CMK (cell line): ENCODE results near the gene BCAS1.

Experiments used
- DNase-seq: peaks from one replicate; pipeline ENCODE4 v3.0.0-alpha.2; 2010; ENCODE audit warnings: low read depth

BCAS1 gene

DNA sequence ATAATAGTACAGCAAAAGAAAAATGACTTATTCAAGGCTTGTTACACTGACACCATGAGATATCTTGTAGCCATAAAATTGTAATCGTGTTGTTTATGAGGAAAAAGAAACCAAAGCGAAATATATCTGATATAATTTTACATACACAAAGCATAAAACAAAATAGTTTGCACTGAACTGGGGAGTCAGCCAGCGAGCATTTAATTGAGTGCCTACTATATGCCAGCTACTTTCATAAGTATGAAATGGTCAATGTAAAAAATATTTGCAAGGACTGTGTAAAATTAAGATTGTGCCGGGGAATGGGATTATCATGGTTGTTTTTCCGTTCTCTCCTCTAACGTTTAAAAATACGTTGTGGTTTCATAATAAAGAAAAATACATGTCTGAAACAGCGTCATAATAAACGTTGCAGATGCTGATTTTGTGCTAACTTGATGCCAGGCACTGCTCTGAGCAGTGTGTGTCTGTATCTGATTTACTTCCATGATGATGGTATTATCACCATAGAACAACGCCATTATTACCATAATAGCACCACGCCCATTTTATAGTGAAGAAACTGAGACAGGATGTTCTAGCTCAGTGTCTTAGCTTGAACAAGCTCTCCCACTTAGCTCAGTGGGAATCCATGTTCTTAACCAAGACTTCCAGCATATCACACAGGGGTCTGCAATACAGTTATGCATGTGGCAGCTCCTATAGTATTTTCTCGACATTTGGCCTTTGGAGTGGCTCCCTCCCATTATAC is 144.6 kb downstream of the BCAS1 start:
- no peak for DNase-seq

DNA sequence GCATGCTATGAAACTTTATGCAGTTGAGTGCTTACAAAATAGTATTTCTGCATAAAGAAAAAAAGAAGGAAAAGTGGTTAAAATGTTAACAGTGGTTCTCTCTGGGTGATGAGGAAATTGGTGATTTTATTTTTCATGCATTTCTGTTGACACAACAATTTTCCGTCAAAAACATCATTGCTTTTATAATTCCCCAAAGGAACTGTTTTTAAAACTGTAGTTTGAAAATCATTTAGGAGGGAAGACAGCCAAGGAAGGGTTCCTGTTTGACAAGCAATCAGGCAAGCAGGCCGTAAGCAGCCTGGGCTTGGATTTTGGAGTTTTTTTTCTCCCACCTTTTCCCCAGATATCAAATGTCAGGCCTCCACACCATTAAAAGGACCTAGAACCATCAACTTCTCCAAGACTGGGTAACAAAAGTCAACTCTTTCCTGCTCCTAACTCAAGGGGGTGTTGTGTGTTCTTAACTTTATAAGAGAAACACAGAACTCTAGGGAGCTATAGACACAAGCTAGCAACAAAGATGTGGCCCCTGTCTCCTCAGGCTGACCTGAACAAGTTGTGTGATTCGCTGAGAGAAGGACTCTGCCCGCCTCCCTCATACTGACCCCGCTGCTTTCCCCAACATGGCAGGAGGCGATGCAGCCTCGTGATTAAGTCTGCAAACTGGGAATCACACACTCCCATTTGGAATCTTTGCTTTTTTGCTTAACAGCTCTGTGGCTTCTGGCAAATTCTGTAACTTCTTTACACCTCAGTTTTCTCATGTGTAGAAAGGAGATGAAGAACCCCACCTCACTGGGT is 146.6 kb downstream of the BCAS1 start:
- DNase-seq: no peak

DNA sequence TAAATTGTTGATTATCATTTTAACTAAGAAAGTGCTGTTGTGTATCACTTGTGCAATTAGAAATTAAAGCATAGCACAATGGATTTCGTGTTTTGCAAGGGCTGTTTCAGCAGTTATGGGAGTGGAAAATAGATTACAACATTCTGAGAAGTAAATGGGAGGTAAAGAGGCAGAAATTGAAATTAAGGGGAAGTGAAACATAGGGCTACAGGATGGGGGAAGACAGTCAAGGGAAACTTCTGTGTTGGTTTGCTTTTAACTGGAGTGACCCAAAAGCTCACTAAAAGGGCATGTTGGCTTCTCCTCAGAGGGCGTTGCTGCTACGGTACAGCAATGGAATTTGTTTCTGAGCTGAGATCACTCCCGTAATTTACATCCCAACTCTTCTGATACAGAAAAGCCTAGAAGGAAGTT is 147.5 kb downstream of the BCAS1 start:
- DNase-seq: no peak

DNA sequence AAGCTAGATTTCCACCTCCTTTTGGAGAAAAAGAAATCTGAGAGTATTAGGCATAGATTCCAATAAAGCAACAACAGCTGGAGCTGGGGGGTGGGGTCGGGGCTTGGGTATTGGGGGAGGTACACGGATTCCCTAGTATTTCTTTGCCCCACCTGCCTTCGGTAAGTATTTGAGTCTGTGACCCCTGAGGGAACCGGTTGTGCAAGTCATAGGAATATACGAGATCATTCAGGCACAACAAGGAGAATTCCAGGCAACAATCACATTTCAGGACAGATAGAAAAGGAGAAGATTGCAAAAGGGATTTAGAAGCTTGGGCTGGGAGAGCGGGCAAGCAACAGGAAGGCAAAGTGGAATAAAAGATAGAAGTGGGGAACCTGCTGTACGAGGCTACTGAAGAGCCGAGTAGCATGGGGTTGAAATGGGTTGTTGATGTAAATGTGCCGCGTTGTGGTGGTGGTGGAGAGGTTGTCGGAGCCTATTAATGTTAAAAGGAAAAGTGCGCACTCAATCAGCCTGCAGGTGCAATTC is 148.9 kb downstream of the BCAS1 start:
- no peak for DNase-seq

DNA sequence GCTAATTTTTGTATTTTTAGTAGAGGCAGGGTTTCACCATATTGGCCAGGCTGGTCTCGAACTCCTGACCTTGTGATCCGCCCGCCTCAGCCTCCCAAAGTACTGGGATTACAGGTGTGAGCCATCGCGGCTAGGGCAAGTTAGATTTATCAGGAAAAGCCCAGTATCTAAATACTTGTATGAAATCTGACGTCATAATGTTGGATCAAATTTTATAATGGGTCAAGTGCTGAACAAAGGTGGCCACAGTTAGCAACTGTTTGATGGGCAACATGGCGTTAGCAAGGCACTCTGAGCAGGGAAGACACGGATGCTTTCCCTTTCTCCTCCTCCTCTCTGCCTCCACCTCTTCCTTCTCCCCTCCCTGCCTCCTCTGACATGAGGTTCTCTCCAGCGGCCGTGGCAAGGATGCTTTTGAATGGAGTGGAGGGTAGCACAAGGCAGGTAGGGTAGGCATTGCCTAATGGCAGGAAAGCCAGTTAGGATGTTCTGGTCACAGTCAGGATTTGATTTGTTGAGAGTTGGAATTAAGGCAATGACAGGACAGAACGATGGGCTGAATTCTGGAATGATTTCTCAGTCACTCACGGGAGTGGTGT is 149.6 kb downstream of the BCAS1 start:
- no peak for DNase-seq

DNA sequence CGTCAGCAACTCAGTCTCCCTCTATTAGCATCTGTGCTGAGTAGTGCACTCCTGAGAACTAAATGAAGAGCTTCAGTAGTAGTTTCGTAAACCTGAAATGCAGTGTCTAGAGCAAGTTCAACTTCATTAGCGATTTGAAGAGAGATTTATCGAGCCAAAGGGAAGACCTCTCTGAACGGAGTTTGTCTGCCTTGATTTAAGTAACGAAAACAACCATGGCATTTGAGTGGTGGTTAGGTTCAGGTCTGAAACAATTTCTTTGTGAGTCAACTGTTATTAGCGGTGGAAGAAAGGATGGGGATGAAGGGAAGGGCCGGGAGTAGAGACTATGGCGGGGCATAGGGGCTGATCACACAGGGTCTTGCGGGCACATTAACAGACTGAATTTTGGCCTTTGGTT is 150.5 kb downstream of the BCAS1 start:
- no peak for DNase-seq

DNA sequence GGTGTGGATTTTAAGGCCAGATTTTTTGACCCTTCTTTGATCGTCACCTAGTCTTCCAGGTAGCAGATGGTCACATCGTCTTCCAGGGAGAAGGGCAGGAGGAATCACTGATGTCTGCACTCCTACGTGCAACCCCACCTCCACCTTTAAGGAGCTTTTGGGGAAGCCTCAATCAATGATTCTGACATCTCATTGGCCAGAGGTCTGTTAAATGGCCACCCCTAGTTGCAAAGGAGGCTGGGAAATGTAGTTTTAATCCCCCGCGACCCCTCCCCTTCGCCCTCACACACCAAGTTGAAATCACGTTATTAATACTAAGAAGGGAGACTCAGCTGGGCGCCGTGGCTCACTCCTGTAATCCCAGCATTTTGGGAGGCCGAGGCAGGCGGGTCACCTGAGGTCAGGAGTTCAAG is 151.4 kb downstream of the BCAS1 start:
- no peak for DNase-seq

DNA sequence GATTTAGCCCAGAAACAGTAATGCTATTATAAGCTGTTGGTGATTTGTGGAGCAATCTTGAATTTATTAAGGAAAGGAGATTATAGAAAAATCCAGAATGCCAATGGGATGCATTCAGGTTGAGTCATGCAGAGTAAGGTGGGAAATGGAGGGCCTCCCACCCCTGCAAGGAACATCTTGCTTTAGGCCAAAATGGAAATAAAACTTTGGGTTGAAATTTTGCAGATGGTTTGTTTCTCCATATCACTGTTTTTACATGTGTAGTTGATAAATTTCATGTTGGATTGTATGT is 152.4 kb downstream of the BCAS1 start:
- DNase-seq: no peak

DNA sequence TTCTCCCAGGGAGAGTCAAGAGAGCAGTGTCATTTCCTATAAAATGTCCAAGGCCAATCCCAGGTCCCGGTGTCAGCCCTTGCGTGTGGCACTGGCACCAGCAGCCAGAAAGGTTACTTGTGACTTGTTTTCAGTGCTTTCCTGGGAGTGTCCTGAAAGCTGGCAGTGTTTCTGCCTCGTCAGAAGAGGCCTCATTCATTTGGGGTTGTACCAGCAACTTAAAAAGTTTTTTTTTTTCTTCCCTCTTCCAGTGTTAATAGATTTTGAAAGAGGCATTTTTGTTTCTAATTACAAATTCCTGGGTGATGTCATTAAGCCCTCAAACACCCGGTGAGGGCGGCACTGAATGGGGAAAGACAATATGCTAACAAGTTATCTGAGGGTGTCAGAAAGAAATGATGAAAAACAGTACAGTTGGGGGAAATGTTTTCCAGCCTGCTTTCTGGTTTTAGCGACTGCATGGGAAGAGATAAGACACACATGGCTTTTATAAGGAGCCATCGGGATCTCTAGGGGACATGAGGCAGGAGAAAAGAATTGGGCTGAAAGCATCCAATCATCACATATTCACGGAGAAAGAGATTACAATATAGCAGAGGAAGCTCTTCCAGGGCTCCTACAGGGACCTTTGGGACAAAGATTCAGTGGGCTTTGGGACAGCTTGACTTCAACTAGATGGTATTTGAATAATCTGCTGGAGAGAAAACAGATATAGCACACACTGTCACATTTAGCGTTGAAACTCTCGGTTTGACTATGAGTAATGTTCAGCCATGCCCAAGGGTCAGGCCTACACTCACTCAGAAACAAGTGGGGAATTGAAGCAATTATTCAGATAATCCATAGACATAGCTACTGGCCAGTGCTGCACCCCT is 153.0 kb downstream of the BCAS1 start:
- DNase-seq: no peak

DNA sequence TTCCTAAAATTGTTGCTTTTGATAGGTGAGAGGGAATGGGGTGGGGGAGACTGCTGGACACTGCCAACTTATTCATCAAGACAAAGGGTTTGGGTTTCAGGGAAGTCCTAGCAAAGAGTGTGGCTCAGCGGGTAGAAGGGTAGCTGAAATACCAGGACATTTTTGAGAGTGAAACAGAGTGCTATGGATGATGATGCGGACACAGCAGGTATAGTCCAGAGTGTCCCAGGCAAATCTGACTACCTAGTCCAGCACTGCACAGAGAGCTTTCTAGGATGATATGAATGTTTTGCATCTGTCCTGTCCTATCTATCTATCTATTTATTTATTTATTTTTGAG is 154.3 kb downstream of the BCAS1 start:
- no peak for DNase-seq

DNA sequence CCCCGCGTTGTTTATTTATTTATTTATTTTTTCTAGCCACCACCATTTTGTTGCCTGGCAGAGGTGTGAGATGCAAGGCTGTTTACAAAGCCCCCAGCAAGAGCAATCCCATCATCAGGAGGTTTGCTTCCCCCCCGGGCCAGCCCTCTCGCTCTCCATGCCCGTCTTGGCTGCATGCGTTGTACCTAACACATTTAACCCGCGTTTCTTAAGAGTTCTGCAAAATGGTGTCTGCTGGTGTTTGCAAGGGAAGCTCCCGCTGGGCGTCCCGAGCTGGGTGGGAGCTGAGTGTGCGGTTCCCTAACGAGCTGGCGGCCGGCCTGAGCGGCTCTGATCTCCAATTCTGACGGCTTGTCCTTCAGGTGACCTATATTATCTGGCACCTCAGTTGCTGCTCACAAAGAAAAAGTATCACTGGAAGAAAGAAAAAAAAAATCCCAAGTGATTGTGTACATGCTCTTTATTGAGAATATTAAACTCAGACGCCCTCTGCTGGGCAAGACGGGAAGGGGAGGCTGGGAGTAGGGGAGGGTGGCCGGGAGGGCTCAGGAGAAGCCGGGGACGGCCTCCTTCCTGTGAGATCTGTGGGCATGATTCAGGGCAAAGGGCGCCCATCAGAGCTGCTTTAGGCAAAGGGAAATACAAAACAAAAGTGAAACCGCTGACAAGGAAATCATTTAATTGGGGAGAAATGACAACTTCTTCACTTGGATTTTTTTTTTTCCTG is 154.8 kb downstream of the BCAS1 start:
- peak; percentile 59 for DNase-seq

DNA sequence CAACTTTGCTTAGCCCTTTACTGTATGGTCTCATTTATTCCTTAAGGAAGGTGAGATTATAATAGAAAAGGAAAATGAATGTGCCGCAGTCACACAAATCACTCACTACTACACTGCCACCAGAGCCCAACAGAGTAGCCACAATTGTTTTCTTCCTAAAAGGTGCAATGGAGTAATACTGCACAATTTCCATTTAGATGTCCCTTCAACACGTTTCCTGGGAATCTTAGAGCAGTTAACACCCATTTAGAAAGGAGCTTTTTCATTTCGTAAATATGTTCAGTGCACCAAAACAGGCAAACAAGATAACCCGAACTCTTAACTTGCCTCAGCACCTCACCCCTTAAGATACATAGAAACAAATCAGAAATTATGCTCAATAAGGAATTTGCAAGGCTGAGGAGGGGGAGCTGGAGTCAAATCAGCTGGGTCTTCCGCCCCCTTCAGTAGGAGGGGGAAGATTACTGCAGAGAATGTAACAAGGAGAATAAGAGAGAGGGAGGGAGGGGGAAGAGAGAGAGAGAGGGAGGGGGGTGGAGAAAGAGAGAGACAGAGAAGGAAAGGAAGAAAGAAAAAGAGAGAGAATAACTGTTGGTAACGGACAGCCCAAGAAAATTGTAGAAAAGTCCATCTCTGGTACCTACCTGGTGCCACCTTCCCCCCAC is 155.5 kb downstream of the BCAS1 start:
- no peak for DNase-seq

DNA sequence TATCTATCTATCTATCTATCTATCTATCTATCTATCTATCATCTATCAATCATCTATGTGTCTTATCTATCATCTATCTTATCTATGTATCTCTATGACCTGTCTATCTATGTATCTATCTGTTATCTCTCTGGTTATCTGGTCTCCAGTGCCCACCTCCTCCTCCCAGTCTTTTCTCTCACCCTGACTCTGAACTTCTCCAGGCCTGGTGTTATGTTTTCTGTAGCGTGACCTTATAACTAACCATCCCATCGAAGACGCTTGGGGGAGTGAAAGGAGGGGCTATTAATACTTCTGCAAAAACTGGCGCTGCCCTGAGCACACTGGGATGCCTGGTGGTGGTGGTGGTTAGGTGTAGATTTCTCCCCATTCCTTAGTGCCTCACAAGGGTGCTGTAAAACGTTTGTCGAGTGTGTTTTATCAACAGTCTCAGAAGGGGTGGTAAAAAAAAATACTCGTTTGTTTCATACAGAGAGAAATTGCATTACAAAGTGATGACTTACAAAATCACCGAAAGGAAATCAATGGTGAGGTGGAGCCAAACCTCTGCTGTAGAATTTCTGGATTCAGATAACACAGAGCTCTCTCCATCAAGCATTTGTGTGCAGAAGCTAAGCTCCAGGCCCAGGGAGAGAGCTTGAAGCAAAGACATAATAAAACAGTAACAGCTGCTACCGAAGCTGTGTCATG is 156.2 kb downstream of the BCAS1 start:
- DNase-seq: no peak

DNA sequence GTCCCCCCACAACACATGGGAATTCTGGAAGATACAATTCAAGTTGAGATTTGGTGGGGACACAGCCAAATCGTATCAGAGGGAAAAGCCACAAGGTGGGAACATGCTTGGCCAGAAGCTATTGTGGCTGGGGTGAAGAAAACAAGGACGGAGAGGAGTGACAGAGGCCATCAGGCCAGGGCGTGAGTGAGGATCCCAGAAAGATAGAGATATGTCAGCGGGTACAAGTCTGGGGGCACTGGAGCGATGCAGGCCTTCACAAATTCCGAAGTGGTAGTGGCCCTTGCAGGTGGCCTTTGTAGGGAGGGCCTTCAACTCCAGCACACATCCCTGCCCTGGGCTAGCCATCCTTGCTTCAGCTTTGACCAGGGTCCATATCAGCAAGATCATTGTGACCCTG is 159.1 kb downstream of the BCAS1 start:
- no peak for DNase-seq

DNA sequence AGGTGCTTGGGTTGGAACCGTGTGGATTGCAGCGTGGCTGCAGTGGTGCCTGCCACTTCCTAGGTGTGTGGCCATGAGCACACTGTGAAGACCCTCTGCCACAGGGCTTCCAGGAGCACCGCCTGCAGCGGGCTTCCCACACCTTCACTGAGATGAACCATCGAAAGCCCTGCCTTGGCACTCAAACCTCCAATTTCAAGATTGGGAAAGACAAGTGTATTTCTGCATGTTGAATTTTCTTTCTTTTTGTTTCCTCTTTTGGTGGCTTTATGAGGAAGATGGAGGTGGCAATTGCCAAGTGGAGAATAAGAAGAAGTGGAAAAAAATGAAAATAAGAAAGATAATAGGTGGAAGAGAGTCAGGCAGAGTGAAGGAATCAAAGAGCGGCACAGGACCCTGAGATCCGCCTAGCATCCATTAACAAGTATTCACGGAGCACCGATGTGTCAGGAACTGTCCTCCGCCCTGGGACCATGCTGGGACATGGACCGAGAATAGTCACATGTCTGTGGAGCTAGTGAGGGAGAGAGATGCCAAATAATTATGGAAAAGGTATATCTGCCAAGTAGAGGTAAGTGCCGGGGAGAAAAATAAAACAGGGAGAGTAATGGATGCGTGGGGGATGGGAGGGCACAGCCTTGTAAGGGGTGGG is 159.9 kb downstream of the BCAS1 start:
- DNase-seq: no peak

DNA sequence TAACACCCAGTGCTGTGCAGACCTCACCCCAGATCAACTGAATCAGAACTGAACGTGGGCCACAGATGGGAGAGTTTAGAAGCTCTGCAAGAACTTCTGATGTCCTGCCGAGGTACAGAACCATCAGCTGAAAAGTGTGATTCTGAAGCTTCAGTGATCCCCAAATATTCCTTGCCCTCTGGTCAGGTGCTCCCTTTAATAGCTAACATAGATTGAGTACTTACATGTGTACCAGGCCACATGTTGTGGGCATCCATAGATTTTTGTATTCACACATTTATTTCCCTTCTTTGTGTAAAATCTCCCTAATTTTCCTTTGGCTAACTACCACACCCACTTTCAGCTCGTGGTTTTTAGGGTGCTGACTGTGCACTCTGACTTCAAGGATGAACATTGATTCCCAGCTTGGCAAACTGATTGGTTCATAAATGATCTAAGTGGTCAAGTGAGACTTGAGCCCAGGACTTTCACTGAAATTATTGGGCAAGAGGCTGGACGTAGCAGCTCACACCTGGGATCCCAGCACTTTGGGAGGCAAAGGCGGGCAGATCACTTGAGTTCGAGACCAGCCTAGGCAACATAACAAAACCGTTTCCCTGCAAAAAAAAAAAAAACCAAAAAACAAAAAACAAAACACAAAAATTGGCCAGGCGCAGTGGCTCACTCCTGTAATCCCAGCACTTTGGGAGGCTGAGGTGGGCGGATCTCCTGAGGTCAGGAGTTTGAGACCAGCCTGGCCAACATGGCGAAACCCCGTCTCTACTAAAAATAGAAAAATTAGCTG is 162.2 kb downstream of the BCAS1 start:
- no peak for DNase-seq

DNA sequence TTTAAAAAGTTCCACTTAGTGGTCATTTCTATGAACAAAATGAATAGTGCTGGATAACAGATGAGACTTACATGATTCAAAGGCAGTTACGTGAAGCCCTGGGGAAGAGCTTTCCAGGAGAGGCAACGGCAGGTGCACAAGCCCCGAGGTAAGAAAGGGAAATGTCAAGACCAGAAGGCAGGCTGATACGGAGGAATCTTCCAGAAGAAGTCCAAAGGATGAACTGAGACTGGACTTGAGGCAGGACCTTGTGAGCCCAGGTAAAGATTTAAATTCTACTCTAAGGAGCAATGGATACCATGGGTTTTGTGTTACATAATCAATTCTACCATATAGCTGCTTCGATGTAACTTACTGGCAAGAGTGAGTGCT is 164.6 kb downstream of the BCAS1 start:
- DNase-seq: no peak

DNA sequence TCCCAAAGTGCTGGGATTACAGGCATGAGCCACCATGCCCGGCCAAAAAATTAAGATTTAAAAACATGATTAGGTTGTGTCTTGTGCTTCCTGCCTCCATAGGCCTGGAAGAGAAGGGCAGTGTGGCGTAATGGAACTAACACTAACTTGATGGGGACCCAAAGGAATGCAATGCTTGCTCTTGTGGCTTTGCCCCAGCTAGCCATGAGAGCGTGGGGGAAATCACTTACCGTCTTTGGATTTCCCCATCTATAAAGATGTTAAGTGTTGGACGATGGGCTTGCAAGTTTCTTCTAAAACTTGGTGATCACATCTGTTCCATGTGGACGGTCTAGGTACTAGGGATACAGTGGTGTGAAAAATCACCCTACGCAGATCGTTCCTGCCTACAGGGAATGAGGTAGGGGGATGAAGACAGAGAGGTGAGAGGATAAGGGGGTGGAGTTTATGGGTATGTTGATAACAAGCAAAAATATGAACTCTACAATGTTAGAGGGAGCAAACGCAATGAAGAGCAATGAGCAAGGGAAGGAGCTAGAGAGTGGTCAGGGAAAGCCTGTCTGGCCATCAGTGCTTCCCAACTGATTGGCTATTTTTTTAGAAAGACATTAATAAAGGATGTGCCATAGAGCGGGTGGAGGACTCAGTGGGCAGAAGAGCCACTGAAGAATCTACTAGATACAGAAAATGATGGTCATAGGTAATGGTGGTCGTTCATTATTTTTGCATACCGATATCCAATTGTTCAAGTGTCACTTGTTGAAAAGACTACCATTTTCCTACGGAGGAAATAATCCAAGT is 165.2 kb downstream of the BCAS1 start:
- DNase-seq: no peak
